Endometrial microvascular endothelial cells (primary cell): ENCODE results near the gene AGMO. TPM values are rescaled to one million over a fixed set of nuclear protein-coding genes. Genes with fewer than 3 reads are reported as not detected.
"Not testable (repeated sequence)": the region's sequence is repeated elsewhere in the genome, so short reads cannot be mapped to it uniquely, and the experiment has no call there.

ENCODE experiments used
- in situ Hi-C: cut with HindIII; loops from 2 replicates; pipeline ENCODE4 v1.10.0; 2017; ENCODE audit warnings: low sequenced_read_pairs, low pct_unique_long_range_greater_than_20kb; ENCODE audit errors: inconsistent ontology term
- total RNA-seq: library from RNA; depleted of rRNA; stranded (reverse); fragments of >200 nt; gene quantifications from one replicate; pipeline ENCODE4 v1.2.3, GENCODE V29; 2015; ENCODE audit errors: inconsistent ontology term

Gene AGMO
- total RNA-seq, 1 donor from 2014 or later, result 0.19 TPM

DNA sequence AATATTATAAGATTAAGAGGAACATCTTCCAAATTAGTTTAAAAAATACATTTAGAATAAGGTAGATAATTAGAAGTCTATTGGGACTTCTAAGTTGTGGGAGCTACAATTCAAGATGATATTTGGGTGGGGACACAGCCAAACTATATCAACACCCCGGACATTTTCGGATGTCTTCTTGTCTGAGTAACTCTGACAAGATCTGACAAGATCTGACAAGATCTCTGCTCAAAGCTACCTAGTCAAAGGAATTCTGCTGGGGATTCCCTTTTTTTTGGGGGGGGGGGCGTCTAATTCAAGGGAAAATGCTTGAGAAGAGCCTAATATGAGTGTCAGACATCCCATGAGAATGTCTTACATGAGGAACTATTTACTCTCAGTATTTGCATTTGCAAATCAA, 5.2 kb upstream of the AGMO start:
- in situ Hi-C loops, result no loop called here

DNA sequence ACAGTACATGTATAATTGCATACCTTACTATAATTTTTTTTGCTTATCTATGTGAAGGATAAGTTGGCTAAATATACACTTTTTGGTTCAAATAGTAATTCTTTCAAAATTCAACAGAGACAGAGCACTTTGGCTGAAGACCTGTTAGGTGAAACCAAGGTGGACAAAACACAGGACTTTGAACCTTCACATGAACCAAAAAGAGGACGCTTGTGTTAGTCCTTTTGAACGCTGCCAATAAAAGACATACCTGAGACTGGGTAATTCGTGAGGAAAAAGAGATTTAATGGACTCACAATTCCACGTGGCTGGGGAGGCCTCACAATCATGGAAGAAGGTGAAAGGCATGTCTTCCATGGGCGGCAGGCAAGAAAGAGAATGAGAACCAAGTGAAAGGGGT, 4.7 kb upstream of the AGMO start:
- in situ Hi-C loops, result no loop called here

DNA sequence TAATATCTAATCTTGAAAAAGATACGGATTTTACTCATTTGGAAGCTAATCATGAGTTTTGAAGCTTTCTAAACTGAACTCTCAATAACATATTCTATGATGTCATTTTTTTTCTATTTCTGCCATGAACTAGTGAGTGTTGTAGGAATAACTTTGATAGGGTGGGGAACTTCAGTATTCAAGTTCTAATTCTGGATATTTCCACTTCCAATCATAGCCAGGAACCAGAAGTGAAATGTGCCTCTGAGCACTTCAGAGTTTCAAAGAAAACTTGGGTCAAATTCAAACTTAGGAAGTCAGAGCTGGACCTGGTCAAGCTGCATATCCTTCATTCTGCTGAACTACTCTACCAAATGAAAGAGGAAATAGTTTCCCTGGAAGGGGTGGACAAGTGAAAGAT, 847 bp downstream of the AGMO start:
- in situ Hi-C loops, result no loop called here

DNA sequence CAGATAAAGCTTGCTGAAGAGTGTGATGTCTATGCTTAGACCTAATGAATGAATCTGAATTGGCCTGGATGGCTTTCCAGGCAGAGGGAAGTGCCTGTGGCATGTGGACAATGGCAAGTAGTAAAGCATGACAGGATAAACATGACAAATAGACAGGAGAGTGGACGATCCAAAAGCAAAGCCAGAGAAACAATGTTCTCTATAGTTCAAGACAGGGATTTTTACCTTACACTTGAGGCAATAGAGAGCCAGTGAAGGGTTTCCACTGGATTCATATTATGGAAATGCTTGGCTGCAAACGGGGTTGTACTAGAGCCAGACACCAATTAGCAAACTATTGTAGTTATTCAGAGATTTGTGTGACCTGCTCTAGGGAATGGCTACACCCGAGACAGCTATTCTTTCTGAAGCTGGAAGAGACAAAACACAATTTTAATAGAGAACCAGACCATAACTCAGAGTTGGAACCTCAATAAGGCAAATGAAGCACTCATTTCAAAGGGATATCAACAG, 2.3 kb downstream of the AGMO start:
- in situ Hi-C loops, result no loop called here

DNA sequence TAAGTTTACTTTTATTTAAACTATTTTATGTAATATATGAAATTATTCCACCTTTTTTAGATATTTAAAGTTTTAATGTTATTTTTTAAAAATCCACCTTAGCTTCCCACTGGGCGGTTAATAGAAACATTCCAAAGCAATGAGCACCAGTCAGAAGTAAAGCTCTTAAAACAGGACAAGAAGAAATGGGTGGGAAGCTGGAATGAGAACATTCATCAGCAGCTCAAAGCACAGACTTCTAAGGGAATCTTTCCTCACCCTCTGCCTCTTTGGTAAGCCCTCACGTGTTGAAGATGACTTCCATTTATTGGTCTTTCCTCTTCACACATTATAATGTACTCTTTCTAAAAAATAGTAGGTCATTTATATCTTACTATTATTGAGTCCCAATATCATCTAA, 3.1 kb downstream of the AGMO start:
- in situ Hi-C loops, result no loop called here

DNA sequence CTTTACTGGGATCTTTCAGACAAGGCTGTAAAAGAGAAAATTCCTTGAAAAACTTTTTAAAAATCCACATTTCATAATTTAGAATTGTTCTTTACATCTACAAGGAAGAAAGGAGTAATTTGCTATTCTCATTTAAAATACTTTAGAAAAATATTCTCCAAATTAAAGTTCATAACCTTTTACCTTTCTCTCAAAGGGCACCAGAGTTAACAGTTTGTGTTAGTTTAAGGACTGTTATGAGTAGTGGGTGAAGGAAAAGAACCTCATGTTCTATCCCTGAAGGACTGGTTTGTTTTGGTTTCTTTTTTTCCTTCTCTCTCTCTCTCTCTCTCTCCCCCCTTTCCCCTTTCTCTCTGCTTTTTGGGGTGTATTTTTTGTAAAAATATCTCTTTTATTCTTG, 4.1 kb downstream of the AGMO start:
- in situ Hi-C loops, result no loop called here

DNA sequence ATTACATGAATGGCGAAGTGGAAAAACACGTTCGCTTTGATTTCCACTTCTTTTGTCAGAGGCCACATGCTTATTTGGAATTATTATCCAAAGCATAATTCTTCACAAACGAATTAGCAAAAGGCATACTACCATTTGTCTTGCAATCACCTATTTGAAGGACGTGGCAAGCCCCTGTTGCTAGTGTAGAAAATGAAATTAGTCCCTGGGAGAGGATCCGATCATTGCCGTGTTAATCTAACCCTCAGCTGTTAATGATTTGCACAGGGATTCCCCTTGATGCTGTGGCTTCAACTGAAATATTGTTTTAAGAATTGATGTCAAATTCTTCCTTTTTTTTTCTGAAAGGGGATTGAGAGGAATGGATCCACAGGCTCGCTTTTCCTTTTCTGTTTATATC, 4.6 kb downstream of the AGMO start:
- in situ Hi-C loops, result no loop called here

DNA sequence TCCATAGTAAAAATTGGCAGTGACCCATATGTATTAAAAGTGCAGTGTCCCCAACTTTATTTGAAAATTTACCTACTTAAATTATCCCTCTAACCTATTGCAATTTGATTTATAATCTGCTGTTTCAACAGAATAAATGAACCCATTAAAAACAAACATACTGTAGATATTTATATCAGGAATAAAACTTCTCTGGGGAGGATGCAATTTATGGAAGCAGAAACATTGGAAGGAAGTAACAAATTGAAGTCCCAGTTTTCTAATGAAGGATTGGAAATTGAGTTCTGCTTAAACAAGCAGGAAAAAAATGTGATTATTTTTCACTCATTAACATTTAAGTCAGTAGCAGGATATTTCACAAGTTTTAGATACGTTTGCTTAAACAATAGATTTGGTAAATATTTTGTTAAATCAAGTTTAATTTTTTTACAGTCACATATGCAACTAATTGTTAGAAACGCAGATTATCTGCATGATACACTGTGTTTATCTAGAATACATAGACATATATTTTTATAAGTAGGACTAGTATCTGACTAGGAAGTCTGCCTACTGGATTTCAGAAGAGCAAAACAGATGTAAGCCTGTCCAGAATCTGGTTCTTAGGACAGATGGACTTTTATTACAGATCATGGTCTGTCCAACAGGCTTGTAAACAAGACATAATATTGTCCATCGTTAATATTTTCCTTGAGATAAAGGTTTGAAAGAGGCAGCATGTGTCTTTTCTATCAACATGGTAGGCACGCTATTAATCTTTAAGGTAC, 5.3 kb downstream of the AGMO start:
- in situ Hi-C loops, result no loop called here

DNA sequence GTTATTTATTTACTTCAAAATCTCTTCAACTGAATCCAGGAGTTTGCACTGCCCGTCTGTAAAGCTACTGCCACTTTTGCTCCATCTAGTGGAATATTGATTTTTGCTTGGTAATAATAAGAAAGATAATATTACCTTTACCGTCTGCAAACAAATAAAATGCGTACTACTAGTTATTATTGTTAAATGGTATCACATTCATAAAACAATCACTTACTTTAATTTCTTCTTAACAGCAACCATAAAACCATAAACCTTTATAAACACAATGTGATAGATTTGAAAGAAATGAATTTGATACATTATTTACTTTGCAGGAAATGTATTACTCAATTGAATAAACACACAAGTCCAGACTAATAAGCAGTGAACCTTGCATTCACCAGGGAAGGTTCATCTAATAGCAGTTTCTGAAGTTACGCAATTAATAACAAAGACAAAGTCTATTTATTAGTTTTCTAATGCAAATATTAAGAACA, 6.4 kb downstream of the AGMO start:
- in situ Hi-C loops, result no loop called here

DNA sequence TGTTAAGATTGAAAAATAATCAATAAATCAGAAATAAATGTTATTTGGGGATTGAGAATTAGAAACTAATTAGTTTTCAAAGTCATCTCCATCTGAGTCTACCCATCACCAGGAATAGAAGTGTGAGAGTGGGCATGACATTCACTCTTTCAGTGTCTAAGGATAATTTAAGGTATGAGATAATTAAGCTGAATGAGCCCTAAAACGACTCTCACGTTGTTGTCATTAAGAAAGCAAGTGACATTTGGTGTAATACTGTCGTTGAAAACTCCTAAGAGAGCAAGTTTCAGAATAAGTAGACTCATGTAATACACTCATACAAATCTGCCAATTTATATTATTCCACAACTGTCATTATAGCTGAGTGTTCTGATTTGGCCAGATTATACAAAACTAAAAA, 7.1 kb downstream of the AGMO start:
- in situ Hi-C loops, result no loop called here

DNA sequence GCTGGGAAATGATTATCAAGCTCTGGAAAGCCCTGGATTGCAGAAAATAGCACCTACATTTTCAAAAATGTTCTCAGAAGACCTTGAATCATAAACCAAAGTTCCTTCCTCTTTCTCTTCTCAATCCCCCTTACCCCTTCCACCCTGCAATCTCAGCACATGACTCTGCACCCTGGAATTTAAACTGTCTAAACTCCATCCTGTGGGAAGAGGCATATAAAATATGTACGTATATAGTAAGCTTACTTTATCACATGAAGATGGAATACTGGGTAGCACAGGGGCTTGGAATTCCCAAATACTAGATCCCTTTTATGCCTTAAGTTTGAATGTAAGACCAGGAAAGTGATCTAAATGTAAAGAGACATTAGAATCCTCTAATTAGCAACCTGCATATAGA, 7.7 kb downstream of the AGMO start:
- in situ Hi-C loops, result no loop called here

DNA sequence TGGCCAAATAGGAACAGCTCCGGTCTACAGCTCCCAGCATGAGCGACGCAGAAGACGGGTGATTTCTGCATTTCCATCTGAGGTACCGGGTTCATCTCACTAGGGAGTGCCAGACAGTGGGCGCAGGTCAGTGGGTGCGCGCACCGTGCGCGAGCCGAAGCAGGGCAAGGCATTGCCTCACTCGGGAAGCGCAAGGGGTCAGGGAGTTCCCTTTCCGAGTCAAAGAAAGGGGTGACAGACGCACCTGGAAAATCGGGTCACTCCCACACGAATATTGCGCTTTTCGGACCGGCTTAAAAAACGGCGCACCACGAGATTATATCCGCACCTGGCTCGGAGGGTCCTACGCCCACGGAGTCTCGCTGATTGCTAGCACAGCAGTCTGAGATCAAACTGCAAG, 14.5 kb downstream of the AGMO start:
- in situ Hi-C loops, result not testable (repeated sequence)

DNA sequence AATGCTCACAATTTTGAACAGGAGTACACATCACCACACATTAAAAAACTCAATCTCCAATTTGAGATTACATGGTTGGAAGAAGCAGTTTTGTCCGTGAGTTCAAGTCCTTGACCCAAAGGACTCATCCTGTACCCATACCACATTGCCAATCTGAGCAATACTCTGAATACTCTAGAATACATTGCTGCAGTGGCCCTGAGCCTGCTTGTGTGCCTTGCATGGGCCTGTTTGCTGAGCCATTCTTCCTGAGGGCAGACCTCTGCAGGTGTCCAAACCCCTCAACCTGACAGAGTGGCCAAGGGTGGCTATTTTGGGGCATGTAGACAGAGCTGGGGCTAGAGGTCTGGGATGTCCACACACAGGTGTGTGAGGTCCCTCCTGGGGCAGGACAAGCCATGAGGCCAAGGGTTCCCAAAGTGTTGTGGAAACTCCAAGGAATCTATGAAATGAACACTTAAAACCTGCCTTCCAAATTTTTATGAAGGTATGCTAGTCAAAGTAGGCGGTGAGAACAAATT, 15.5 kb downstream of the AGMO start:
- in situ Hi-C loops, result no loop called here

DNA sequence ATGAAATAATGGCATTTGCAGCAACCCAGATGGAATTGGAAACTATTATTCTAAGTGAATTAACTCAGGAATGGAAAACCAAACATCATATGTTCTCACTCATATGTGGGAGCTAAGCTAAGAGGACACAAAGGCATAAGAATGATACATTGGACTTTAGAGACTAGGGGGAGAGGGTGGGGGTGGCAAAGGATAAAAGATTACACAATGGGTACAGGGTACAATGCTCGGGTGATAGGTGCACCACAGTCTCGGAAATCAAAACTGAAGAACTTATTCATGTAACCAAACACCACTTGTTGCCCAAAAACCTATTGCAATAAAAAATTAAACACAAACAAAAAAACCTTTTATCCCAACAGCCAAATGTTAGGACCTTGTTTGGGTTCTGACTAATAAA, 17.8 kb downstream of the AGMO start:
- in situ Hi-C loops, result no loop called here

DNA sequence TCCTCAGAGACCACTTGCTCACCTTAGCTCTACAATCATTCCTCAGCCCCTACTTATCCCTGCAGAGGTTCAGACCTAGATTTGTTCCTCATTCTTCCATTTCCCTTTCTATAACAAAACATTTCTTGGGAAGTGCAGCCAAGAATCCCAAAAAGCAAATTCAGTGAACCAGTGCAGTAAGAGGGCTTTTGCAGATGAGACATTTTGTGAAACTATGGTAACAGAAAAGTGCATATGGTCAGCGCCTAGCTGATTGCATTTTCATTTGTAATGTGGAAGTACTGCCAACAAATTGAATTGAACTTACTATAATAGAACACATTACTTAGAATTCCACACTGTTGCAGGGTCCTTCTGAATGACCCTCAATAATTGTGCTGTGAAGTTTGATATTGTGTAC, 18.6 kb downstream of the AGMO start:
- in situ Hi-C loops, result no loop called here

DNA sequence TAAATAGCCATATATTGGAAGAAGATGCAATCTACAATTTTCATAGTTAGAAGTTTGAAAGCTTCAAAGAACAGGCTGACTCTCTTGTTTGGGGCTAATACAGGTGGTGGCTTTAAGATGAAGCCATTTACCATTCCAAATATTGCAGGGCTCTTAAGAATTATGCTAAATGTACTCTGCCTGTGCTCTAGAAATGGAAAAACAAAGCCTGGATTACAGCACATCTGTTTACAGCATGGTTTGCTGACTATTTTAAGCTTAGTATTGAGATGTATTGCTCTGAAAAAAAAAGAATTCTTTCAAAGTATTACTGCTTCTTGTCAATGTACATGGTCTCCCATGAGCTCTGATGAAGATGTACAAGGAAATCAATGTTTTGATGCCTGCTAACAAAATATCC, 34.2 kb downstream of the AGMO start:
- in situ Hi-C loops, result no loop called here

DNA sequence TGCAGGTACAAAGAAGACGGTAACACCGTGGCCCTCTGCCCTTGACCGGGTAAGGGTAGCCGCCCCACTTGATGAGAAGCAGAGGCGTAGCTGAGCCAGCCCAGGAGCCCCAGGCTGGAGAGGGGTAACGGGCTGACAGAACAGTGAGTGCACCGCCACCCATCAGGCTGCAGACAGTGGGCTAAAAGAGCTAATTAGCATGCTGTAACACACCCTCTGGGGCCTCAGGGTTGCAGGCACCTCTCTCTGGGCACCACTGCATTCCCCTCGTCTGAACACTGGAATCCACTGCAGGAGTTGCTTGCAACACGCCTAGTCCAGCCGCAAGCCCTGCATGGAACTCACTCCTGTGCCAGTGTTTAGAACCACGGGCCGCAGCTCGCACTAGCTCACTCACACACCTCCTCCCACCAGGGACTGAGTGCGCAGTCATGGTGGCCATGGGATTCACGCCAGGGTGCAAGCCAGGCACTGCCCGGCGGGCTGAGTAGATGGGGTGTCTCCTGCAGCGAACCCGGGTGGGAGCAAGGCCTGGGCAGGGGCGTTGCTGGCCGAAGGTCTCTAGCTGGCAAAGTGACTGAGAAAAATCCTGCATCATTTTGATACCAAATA, 36.1 kb downstream of the AGMO start:
- in situ Hi-C loops, result no loop called here

DNA sequence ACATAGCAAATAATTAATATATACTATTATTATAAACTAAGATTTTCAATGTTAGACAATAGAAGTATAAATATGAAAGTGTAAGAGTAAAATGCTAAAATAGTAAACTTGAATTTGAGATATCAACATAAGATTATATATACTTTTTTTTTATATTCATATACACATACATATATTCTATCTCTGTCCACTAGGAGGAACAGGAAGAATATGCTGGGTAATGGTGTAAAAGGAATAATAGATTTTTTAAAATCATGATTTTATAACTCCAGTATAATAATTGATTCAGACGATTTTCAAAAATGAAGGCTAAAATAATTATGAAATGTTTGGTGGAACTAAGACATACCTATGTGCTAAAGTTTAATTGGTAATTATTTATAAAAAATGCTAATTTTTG, 37.7 kb downstream of the AGMO start:
- in situ Hi-C loops, result no loop called here

DNA sequence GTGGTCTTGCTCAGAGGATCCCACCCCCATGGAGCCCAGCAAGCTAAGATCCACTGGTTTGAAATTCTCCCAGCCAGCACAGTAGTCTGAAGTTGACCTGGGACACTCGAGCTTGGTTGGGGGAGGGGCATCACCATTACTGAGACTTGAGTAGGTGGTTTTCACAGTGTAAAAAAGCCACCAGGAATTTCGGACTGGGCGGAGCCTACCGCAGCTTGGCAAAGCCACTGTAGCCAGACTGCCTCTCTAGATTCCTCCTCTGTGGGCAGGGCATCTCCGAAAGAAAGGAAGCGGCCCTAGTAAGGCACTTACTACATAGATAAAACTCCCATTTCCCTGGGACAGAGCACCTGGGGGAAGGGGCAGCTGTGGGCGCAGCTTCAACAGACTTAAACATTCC, 44.0 kb downstream of the AGMO start:
- in situ Hi-C loops, result not testable (repeated sequence)

DNA sequence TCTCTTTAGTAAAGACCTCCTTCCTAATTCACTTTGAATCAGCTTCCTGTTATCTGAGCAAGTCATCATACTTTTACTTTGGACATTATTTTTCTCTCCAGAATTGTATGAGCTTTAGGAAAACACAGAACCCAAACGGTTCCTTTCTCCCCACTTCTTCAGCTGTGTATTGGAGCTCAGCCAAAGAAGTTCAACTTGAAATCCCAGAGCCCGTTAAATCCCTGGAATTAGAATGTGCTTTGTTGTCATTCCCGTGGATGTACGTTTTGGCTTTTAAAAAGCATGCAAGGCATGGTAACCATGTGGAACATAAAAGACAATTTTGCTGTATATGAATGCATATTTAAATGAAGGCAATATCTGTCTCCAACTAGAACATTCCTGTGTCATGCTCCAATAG, 46.6 kb downstream of the AGMO start:
- in situ Hi-C loops, result no loop called here
